Nephron (organoid): ENCODE results near the gene SHANK1.

Source experiments
- H3K27ac Mint-ChIP-seq, 3 experiments: 2 replicates each; pipeline ENCODE4 v1.8.0; 2020; ENCODE audit warnings: mixed read lengths in 3 of 3, mild to moderate bottlenecking in 2 of 3, moderate library complexity in 1 of 3
- H3K27me3 Mint-ChIP-seq: 2 replicates; pipeline ENCODE4 v1.8.0; 2021; ENCODE audit warnings: low read depth, mild to moderate bottlenecking, moderate library complexity, mixed read lengths
- H3K36me3 Mint-ChIP-seq: 2 replicates; pipeline ENCODE4 v1.8.0; 2020; ENCODE audit warnings: low read depth, mixed read lengths
- H3K4me1 Mint-ChIP-seq: 2 replicates; pipeline ENCODE4 v1.8.0; 2020; ENCODE audit warnings: mixed read lengths
- H3K4me3 Mint-ChIP-seq, 3 experiments: 2 replicates each; pipeline ENCODE4 v1.8.0; 2020; ENCODE audit warnings: mild to moderate bottlenecking in 3 of 3, mixed read lengths in 3 of 3, moderate library complexity in 2 of 3
- H3K9me3 Mint-ChIP-seq: 2 replicates; pipeline ENCODE4 v1.8.0; 2020; ENCODE audit warnings: mixed read lengths
- TF ChIP-seq, protein P1 (sequence below), 3 experiments: fragments of 200-600 bp; sonication (generic); IDR thresholded peaks; one replicate each; pipeline ENCODE4 v1.5.0; 2021; ENCODE audit warnings: antibody characterized with exemption in 3 of 3; ENCODE audit not compliant: unreplicated experiment in 3 of 3

The SHANK1 gene

DNA sequence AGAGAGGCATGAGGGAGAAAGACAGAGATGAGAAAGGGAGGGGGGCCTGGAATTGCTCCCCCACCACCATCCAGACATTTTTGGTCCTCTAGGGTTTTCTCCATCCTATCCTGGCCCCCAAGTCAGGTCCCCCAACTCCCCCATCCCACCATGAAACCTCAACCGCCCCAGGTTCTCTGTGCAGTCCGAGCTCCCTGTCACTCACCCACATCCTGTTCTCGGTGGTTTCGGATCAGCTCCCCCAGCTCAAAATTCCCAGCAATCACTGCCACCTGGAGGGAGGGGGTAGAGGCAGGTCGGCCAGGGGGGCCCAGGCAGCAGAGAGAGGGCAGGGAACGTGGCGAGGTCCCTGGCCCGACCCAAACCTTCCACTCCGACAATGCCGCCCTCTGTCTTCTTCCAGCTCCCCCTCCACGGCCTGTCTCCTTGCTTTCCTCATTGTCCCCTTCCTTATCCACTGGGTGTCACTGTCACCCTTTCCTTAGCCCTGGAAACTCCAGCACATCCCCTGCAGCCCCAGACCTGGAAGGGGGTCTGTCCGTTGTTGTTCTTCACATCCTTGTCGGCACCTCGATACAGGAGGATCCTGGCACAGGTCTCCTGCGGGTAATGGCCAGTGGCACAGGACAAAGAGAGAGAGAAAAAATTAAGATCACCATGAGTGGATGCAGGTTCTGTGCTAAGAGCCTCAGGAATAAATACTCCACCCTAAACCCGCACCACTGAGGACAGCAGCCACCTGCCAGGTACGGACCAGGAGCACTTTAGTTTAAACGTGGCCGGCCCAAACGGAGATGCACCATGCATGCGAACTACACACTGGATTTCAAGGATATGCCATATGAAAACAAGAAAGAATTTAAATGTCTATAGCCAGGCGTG, 15.4 kb downstream of the SHANK1 start:
- TF ChIP-seq, protein P1, sequence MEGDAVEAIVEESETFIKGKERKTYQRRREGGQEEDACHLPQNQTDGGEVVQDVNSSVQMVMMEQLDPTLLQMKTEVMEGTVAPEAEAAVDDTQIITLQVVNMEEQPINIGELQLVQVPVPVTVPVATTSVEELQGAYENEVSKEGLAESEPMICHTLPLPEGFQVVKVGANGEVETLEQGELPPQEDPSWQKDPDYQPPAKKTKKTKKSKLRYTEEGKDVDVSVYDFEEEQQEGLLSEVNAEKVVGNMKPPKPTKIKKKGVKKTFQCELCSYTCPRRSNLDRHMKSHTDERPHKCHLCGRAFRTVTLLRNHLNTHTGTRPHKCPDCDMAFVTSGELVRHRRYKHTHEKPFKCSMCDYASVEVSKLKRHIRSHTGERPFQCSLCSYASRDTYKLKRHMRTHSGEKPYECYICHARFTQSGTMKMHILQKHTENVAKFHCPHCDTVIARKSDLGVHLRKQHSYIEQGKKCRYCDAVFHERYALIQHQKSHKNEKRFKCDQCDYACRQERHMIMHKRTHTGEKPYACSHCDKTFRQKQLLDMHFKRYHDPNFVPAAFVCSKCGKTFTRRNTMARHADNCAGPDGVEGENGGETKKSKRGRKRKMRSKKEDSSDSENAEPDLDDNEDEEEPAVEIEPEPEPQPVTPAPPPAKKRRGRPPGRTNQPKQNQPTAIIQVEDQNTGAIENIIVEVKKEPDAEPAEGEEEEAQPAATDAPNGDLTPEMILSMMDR (IDR thresholded peaks at IDR 0.05; ENCODE audit: unreplicated experiment in 3 of 3), result peak; percentile 13 to 54 (median 25)
- H3K27me3 Mint-ChIP-seq, result peaks cover 46% of the 10 kb centered on the region

DNA sequence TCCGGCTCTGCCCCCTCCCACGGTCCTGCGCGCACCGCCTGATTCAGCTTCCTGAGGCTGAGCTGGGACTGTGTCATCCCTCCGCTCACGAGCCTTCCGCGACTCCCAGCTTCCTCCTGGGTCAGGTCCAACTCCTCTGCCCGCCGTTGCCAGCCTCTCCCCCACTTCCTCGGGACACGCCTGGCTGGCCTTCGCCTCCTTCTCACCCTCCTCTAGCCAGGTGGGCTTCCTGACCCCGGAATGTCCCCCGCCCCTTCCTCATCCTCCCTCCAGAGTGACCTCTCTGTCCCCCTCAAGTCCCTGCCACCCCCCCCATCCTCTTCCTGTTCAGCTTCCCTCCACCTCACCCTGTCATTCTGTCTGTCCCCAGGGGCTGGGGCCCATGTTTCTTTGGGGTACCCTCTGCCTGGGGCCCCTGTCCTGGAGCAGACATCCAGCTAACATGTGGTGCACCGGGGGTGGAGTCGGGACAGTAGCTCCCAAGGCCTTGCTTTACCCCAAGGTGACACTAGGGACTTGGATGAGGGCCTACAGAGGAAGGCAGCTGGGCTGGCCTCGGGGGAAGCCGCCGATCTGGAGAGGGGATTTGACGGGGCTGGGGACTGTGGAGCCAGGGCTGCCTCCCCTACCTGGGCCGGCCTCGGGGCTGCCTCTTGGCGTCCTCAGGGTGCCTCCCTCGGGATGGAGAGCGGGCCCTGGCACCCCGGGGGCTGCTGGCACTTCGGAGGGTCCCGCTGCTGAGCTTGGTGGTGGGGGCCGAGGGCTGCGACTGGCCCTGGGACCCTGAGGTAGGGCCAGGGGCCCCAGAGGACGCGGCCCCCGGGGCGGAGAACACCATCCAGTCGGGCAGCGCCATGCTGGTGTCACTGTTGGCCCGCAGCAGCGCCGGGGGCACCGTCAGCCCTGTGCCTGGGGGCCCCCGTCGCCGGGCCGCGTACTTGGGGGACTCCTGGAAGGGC, 16.5 kb downstream of the SHANK1 start:
- Mint-ChIP-seq H3K27ac (no peak overlapping the region), H3K4me3 (no peak overlapping the region), H3K9me3 (no peaks in the 10 kb centered on the region), H3K36me3 (no peaks in the 10 kb centered on the region), H3K4me1 (no peaks in the 10 kb centered on the region), H3K27me3 (peaks cover 52% of the 10 kb centered on the region)
- TF ChIP-seq, protein P1 (IDR thresholded peaks at IDR 0.05; ENCODE audit: unreplicated experiment in 3 of 3), result no peak

More for the DNA sequence above, 15.4 kb downstream of the SHANK1 start:
- no peak overlapping the region for H3K27ac Mint-ChIP-seq
- peaks cover 5% of the 10 kb centered on the region for H3K36me3 Mint-ChIP-seq
- no peaks in the 10 kb centered on the region for H3K9me3 Mint-ChIP-seq
- H3K4me1 Mint-ChIP-seq, result no peaks in the 10 kb centered on the region
- no peak overlapping the region for H3K4me3 Mint-ChIP-seq

DNA sequence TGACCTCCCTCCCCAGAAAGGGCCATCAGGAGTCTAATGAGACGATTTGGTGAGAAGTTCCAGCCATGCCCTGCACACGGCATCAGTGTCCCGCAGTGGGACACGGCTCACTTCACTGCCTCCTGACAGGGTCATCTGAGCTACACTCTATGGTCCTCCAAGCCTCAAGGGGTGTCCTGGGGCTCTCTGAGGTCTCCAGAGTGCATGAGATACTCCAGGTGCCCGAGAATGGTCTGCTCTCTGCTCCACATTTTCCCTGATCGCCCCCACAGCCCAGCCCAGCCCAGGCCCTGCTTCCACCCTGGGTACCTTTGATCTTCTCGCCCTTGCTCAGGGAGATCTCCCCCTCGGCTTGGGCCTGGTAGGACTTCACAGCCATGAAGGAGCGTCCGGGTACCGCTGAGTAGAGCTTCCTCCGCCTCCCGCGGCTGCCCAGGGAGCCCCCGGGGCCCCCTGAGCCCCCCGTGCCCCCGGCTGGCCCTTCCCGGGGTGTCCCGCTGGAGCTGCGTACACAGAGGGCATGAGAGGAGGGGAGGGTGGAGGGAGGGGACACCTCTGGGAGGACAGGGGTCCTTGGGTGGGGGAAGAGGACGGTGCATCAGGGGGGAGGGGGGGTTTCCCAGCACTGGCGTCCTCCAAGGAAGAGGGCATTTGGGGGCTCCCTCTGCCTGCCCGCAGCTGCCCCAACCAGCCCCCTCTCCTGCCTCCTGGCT, 17.3 kb downstream of the SHANK1 start:
- no peaks in the 10 kb centered on the region for H3K36me3 Mint-ChIP-seq
- H3K4me1 Mint-ChIP-seq, result no peaks in the 10 kb centered on the region
- TF ChIP-seq, protein P1 (IDR thresholded peaks at IDR 0.05; ENCODE audit: unreplicated experiment in 3 of 3), result no peak
- peaks cover 60% of the 10 kb centered on the region for H3K27me3 Mint-ChIP-seq
- H3K27ac Mint-ChIP-seq, result no peak overlapping the region
- H3K9me3 Mint-ChIP-seq, result no peaks in the 10 kb centered on the region
- no peak overlapping the region for H3K4me3 Mint-ChIP-seq

DNA sequence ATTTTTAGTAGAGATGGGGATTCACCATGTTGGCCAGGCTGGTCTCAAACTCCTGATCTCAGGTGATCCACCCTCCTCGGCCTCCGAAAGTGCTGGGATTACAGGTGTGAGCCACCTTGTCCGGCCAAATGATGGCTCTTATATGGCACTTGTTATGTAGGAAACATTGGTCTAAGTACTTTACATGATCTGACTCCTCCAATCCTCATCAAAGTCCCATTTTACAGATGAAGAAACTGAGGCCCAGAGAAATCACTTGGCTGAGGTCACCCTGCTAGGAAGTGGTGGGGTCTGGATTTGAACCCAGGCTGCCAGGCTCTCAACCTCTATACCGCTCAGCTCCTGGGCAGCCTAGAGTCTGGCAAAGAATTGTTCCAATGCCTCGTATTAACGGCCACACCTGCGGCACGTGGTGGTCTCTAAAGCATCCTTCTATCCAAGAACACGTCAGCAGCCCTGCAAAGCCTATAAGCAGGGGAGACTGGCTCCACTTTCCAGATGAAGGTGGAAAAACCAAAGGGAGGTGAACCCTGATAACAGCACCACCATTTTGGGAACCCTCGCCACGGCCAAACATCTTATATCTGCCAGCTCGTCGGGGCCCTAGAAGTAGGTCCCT, 18.1 kb downstream of the SHANK1 start:
- TF ChIP-seq, protein P1 (IDR thresholded peaks at IDR 0.05; ENCODE audit: unreplicated experiment in 3 of 3), result no peak

DNA sequence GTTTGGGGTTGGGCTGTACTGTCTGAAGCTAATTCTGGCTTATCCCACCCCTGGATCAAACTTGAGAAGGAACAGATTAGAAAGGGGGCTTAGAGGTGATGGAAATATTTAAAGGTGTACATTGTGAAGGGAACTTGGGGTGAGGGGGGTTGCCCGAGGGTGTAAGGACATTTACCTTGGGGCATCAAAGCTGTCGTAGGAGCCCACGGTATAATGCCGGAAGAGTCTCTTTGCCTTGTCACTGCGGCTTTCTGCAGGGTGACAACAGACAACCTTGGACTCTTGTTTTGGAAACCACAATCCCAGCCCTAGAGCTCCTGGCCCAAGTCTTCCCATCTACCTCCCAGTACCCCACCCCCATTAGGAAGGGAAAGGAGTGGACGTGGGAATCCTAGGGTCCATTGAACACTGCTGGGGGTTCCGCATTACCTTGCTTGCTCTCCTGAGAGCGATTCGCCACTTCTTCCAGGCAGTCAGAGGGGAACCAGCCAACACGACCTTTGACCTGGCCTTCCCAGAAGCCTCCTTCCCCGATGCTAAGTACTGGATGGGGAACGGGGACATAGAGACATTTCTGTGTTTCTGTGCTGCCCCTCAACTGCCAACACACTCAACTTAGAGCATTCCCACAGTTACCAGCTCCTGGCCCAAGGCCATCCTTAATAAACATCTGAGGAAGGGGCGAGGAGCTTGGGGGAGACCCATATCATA, 22.0 kb downstream of the SHANK1 start:
- no peak overlapping the region for H3K4me3 Mint-ChIP-seq
- H3K36me3 Mint-ChIP-seq, result no peaks in the 10 kb centered on the region
- no peak overlapping the region for H3K27ac Mint-ChIP-seq
- H3K9me3 Mint-ChIP-seq, result no peaks in the 10 kb centered on the region
- TF ChIP-seq, protein P1 (IDR thresholded peaks at IDR 0.05; ENCODE audit: unreplicated experiment in 3 of 3), result no peak
- H3K4me1 Mint-ChIP-seq, result no peaks in the 10 kb centered on the region
- peaks cover 72% of the 10 kb centered on the region for H3K27me3 Mint-ChIP-seq

More for the DNA sequence above, 18.1 kb downstream of the SHANK1 start:
- Mint-ChIP-seq H3K27me3 (peaks cover 61% of the 10 kb centered on the region), H3K36me3 (no peaks in the 10 kb centered on the region), H3K9me3 (no peaks in the 10 kb centered on the region), H3K4me3 (no peak overlapping the region), H3K4me1 (no peaks in the 10 kb centered on the region), H3K27ac (no peak overlapping the region)
